Suprapubic skin (tissue), 4 donors: ENCODE results near the gene SLC6A18. TPM values are rescaled to one million over a fixed set of nuclear protein-coding genes. Genes with fewer than 3 reads are reported as not detected.

Source experiments
- DNase-seq, 2 donors: peaks; one replicate each; pipeline ENCODE4 v3.0.0-alpha.2; 2019; ENCODE audit warnings: low spot score in 2 of 2
- H3K27ac ChIP-seq: fragments of 200-600 bp; sonication (generic); one replicate; pipeline ENCODE4 v1.5.1; 2019
- H3K27me3 ChIP-seq: fragments of 200-600 bp; sonication (generic); one replicate; pipeline ENCODE4 v1.5.1; 2019
- H3K36me3 ChIP-seq: fragments of 200-600 bp; sonication (generic); one replicate; pipeline ENCODE4 v1.5.1; 2019
- H3K4me1 ChIP-seq: fragments of 200-600 bp; sonication (generic); one replicate; pipeline ENCODE4 v1.5.1; 2019
- H3K4me3 ChIP-seq: fragments of 200-600 bp; sonication (generic); one replicate; pipeline ENCODE4 v1.5.1; 2019; ENCODE audit warnings: mild to moderate bottlenecking
- H3K9me3 ChIP-seq: fragments of 200-600 bp; sonication (generic); one replicate; pipeline ENCODE4 v1.5.1; 2019
- CTCF ChIP-seq, 2 donors: fragments of 200-600 bp in 1 of 2; fragments of 450-650 bp in 1 of 2; sonication (generic) in 1 of 2; IDR thresholded peaks; one replicate each; pipeline ENCODE4 v1.5.1; 2016 to 2019; ENCODE audit warnings: antibody characterized with exemption in 2 of 2, mild to moderate bottlenecking in 1 of 2, moderate library complexity in 1 of 2
- EP300 ChIP-seq: sonication (generic); formaldehyde crosslinking; IDR thresholded peaks from one replicate; pipeline ENCODE4 v1.6.1; 2017; ENCODE audit warnings: antibody characterized with exemption
- POLR2A ChIP-seq, 2 donors: fragments of 450-650 bp; IDR thresholded peaks; one replicate each; pipeline ENCODE4 v1.6.1; 2017; ENCODE audit warnings: antibody characterized with exemption in 2 of 2, mild to moderate bottlenecking in 2 of 2, moderate library complexity in 2 of 2
- POLR2AphosphoS5 ChIP-seq, 3 donors: sonication (generic); formaldehyde crosslinking; IDR thresholded peaks; one replicate each; pipeline ENCODE4 v1.6.1; 2017; ENCODE audit warnings: antibody characterized with exemption in 3 of 3
- WGBS: methylation state at CpG from one replicate; pipeline ENCODE4 v1.1.5; 2018; 5-methylcytosine and 5-hydroxymethylcytosine counted together
- total RNA-seq, 4 donors: library from RNA; depleted of rRNA; stranded (reverse); fragments of >200 nt; gene quantifications; one replicate each; pipeline ENCODE4 v1.1.0, GENCODE V29; 2016

Gene SLC6A18
- total RNA-seq, 4 donors from 2014 or later = not detected

- Histone ChIP-seq H3K27me3 (peaks cover 58% of the 10 kb centered on the region), H3K9me3 (no peaks in the 10 kb centered on the region), H3K36me3 (no peaks in the 10 kb centered on the region), H3K27ac (no peak overlapping the region), H3K4me3 (no peak overlapping the region), H3K4me1 (peaks cover 17% of the 10 kb centered on the region)
- TF ChIP-seq POLR2A (IDR thresholded peaks at IDR 0.05) = no peak
- TF ChIP-seq POLR2AphosphoS5 (IDR thresholded peaks at IDR 0.05) = no peak
- TF ChIP-seq CTCF (IDR thresholded peaks at IDR 0.05) = no peak
- TF ChIP-seq EP300 = no peak
- DNase-seq = peak; percentile 55 to 77
- 70% methylated on average over 2 of the region's 22 CpGs for WGBS
Observed at GRCh38 chr5:1295650-1296037, 70.5 kb downstream of the SLC6A18 start.

Other genes starting within 250 kb of the SLC6A18 start
- 10 to 100 TPM in 2 of 4 donors, 1 to 10 TPM in 2; 7.9 to 13.0 (median 10.6) TPM for gene NKD2, start 216.6 kb upstream of the SLC6A18 start, total RNA-seq
- 10 to 100 TPM in 3 of 4 donors, 1 to 10 TPM in 1; 8.6 to 29.0 (median 21.5) TPM for gene SLC12A7, start 113.3 kb upstream of the SLC6A18 start, total RNA-seq
- under 1 TPM in 1 of 4 donors, not detected in 3; 0.23 TPM for gene SLC6A19, start 23.8 kb upstream of the SLC6A18 start, total RNA-seq
- gene TERT, start 69.7 kb downstream of the SLC6A18 start, total RNA-seq = not detected
- 100 to 1,000 TPM in 1 of 4 donors, 10 to 100 TPM in 3; 62.6 to 132 (median 93.5) TPM for gene CLPTM1L, start 119.7 kb downstream of the SLC6A18 start, total RNA-seq
- gene SLC6A3, start 220.1 kb downstream of the SLC6A18 start, total RNA-seq = under 1 TPM in 1 of 4 donors, not detected in 3; 0.16 TPM